Pancreas (tissue), 10 donors: Measurements from ENCODE around the gene CBFA2T2. TPM values are rescaled to one million over a fixed set of nuclear protein-coding genes. Genes with fewer than 3 reads are reported as not detected.
A peak's percentile ranks its signal among the peaks of the same experiment; 100 is the strongest.

Experiments
- ATAC-seq, 4 donors: fragments of 200-7000 bp; cut with Tn5 transposase; one replicate each; pipeline versions ENCODE4 v1.8.0 to v1.9.1; 2020; ENCODE audit warnings: mild to moderate bottlenecking in 4 of 4, moderate library complexity in 4 of 4
- DNase-seq, 6 donors: peaks; one replicate each; pipeline ENCODE4 v3.0.0-alpha.2; 2020
- FAIRE-seq: peaks from 2 replicates; lab custom pipeline; 2012; peaks lifted over from hg19 to GRCh38; lab: Jason Lieb, UNC
- H3K27ac ChIP-seq, 4 donors: fragments of 200-600 bp; sonication (generic); 1 replicate in 3 of 4; 2 replicates in 1 of 4; pipeline versions ENCODE4 v1.5.0 to v1.8.0; 2020
- H3K27me3 ChIP-seq, 4 donors: fragments of 200-600 bp; one replicate each; pipeline ENCODE4 v1.8.0; 2021
- H3K36me3 ChIP-seq, 3 donors: fragments of 200-600 bp; sonication (generic) in 1 of 3; one replicate each; pipeline versions ENCODE4 v1.5.0 to v1.8.0; 2020 to 2021
- H3K4me1 ChIP-seq, 3 donors: fragments of 200-600 bp; one replicate each; pipeline ENCODE4 v1.8.0; 2021
- H3K4me3 ChIP-seq, 4 donors: fragments of 200-600 bp; sonication (generic) in 2 of 4; one replicate each; pipeline versions ENCODE4 v1.5.0 to v1.8.0; 2020 to 2021
- H3K9me3 ChIP-seq, 4 donors: fragments of 200-600 bp; one replicate each; pipeline ENCODE4 v1.8.0; 2021
- WGBS, 2 donors: extraction: QIAGEN DNeasy Blood & Tissue Kit; methylation state at CpG; one replicate each; pipeline ENCODE4 v1.1.7; 2013; 5-methylcytosine and 5-hydroxymethylcytosine counted together
- intact Hi-C, 3 donors: fragments of 100-400 bp; cut with DNase I; formaldehyde crosslinking; loops; one replicate each; pipeline versions ENCODE4 v1.11.1 to v1.14.2; 2022
- polyA plus RNA-seq, 2 donors: library from polyadenylated mRNA; stranded (reverse); fragments of 200-250 nt; gene quantifications; one replicate each; pipeline ENCODE4 v1.2.3, GENCODE V29; 2013
- total RNA-seq, 6 donors: library from RNA; stranded (reverse); fragmentation: NEBNext Ultra II Directional in 4 of 6; extraction: Animal tissue kit (Norgen Biotek cat#: 25700) in 4 of 6; gene quantifications; one replicate each; pipeline versions ENCODE4 v1.2.1 to v1.2.4, GENCODE V29; 2021 to 2023
- TF ChIP-seq, protein P1 (sequence below), 4 donors: fragments of 200-600 bp; sonication (generic) in 3 of 4; IDR thresholded peaks; one replicate each; pipeline versions ENCODE4 v1.5.0 to v1.8.0; 2021; ENCODE audit warnings: antibody characterized with exemption in 4 of 4
- donor health status: healthy with polysubstance abuse.
- donor health status: DM: no; HTN: no; CAD: no; lungs with moderate emphysema.
- donor health status: DM: no; HTN: no; CAD: no.
- donor health status: control.
- donor health status: control.
- donor health status: Bipolar disorder and iron deficiency.
- donor health status: DM: yes; HTN: yes; CAD: no.
- donor health status: DM: no; HTN: no; CAD: no.
- donor health status: DM: no; HTN: no; CAD: no.
- donor health status: DM: yes; HTN: yes; CAD: no.

The CBFA2T2 gene
- total and polyA plus RNA-seq, 8 donors, result 4.7 to 11.6 (median 7.5) TPM

DNA sequence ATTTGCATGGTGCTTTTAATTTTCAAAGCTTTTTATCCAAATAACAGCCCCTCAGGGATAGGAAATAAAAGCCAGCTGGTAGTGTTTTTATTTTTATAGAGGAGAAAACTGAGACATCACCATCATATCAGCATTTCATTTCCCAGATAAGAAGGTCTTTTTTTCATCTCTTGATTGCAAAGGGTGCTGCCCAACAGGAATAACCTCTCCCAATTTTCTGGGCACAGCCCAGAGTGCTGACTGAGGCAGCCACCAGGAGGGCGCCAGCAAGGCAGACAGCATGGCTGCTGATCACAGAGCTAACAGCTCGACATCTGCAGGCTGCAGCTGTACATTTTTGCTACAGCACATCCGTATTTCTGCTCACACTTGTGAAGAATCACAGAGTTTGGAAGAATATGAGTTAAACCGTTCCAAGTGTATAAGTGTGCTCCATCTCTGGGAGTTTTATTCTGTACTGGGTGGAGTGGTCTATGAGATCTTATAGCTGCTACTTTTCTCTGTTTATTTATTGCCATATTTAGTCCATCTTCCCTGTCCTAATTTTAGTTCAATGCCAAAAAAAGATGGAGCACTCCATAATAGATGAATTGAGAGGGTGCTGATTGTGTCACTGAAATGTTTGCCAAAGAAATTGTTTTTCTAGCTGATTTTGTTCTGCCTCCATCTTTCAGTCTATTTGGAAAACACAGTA, 86.7 kb downstream of the CBFA2T2 start:
- FAIRE-seq, result no peak
- Histone ChIP-seq H3K9me3 (no peaks in the 10 kb centered on the region), H3K4me1 (peaks cover 0 to 6% (median 0%) of the 10 kb centered on the region in 3 donors), H3K4me3 (no peak overlapping the region), H3K27ac (no peak overlapping the region), H3K36me3 (no peaks in the 10 kb centered on the region), H3K27me3 (no peaks in the 10 kb centered on the region)
- intact Hi-C loops, result no loop called here
- no peak for DNase-seq
- TF ChIP-seq, protein P1, sequence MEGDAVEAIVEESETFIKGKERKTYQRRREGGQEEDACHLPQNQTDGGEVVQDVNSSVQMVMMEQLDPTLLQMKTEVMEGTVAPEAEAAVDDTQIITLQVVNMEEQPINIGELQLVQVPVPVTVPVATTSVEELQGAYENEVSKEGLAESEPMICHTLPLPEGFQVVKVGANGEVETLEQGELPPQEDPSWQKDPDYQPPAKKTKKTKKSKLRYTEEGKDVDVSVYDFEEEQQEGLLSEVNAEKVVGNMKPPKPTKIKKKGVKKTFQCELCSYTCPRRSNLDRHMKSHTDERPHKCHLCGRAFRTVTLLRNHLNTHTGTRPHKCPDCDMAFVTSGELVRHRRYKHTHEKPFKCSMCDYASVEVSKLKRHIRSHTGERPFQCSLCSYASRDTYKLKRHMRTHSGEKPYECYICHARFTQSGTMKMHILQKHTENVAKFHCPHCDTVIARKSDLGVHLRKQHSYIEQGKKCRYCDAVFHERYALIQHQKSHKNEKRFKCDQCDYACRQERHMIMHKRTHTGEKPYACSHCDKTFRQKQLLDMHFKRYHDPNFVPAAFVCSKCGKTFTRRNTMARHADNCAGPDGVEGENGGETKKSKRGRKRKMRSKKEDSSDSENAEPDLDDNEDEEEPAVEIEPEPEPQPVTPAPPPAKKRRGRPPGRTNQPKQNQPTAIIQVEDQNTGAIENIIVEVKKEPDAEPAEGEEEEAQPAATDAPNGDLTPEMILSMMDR (IDR thresholded peaks at IDR 0.05), result no peak
- WGBS, 2 donors, result 72 to 76% methylated on average over 4 of the region's 4 CpGs
- ATAC-seq, result peak in 2 of 4 donors; percentile 37 to 41

DNA sequence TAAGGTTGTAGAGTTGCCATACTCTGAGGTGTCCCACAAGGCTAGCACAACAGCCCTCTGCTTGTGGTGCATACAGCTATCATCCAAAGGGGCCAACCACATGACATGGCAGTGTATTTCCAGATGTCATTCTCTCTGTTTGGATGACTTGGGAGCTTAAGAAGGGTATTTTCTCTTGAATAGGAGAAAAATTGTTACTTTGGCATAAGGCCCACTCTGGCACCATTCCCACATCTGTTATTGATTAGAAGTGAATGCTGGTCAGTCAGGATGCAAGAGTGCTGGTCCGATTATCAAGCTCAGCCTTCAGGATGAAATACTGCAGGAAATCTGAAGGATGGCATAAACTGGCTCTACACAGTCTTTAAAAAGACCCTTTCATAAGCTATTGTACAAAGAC, 88.6 kb downstream of the CBFA2T2 start:
- 24 to 31% methylated on average over 1 of the region's 1 CpG for WGBS, 2 donors
- no peak overlapping the region for H3K27ac ChIP-seq
- intact Hi-C loops, result no loop called here
- H3K4me1 ChIP-seq, result no peaks in the 10 kb centered on the region
- no peaks in the 10 kb centered on the region for H3K36me3 ChIP-seq
- no peak for ATAC-seq
- no peak overlapping the region for H3K4me3 ChIP-seq
- H3K27me3 ChIP-seq, result no peaks in the 10 kb centered on the region
- DNase-seq, result no peak
- H3K9me3 ChIP-seq, result no peaks in the 10 kb centered on the region
- no peak for FAIRE-seq
- TF ChIP-seq, protein P1 (IDR thresholded peaks at IDR 0.05), result no peak

DNA sequence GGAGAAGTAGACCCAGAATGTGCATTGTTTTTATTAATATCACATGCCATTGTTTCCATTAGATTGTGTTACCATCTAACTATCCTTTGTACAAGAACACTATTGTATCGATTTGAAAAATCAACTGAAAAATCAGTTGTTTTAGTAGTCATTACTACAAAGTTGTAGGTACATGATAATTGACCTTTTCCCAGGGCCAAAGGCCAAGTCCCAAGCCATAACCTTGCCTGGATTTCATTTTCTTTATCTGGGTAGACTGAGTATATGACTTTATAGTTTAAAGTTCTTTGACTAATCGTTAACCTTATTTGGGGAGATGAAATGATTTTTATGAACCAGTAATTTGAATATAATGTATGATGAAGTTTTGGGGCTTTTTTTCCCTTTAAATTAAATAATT, 93.2 kb downstream of the CBFA2T2 start:
- DNase-seq (no peak), ATAC-seq (no peak), FAIRE-seq (no peak)
- Histone ChIP-seq H3K4me1 (no peaks in the 10 kb centered on the region), H3K4me3 (no peak overlapping the region), H3K27ac (no peak overlapping the region), H3K9me3 (no peaks in the 10 kb centered on the region), H3K36me3 (no peaks in the 10 kb centered on the region), H3K27me3 (no peaks in the 10 kb centered on the region)
- TF ChIP-seq, protein P1 (IDR thresholded peaks at IDR 0.05), result no peak
- WGBS, 2 donors, result 90 to 91% methylated on average over 2 of the region's 2 CpGs
- intact Hi-C loops, result no loop called here

DNA sequence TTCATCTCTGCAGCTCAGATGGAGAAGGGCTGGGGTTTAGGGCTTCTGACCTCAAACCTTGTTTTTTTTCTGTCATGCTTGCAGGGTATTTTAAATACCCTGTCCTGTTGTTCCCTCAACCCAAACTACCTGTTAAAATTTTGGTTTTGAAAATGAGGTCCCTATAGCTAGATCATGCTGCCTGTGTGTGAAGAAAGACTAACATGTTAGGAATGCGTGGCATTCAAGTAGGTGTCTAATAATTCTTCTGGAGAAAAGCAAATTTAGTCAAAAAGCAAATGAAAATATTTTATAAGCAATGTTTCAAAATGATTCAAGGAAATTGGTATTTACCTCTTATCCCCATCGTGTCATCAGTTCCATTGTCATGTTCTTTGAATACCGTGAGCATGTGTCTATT, 95.1 kb downstream of the CBFA2T2 start:
- TF ChIP-seq, protein P1 (IDR thresholded peaks at IDR 0.05), result no peak

DNA sequence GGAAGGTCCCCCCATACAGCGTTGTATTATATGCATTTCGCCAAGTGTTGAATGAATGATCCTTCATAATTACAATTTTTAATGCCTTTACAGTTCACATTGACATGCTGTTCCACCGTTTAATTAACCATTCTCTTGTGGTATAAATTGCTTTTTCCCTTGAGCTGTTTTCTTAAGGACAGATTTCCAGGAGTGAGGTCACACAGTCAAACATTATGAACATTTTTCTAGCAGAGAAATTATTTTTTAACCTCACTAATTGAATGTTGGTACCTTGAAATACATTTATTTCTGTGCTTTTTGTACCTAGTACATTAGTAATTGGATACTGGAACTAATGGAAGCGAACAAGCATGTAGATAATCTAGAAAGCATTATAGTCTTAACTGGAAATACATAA, 95.5 kb downstream of the CBFA2T2 start:
- ATAC-seq (no peak), DNase-seq (no peak), FAIRE-seq (no peak)
- intact Hi-C loops, result no loop called here
- Histone ChIP-seq H3K4me1 (no peaks in the 10 kb centered on the region), H3K9me3 (no peaks in the 10 kb centered on the region), H3K27ac (no peak overlapping the region), H3K4me3 (no peak overlapping the region), H3K36me3 (no peaks in the 10 kb centered on the region), H3K27me3 (no peaks in the 10 kb centered on the region)
- TF ChIP-seq, protein P1 (IDR thresholded peaks at IDR 0.05), result no peak
- WGBS, 2 donors, result 84% methylated on average over 4 of the region's 4 CpGs

More for the DNA sequence above, 95.1 kb downstream of the CBFA2T2 start:
- Histone ChIP-seq H3K27ac (no peak overlapping the region), H3K4me1 (no peaks in the 10 kb centered on the region), H3K27me3 (no peaks in the 10 kb centered on the region), H3K9me3 (no peaks in the 10 kb centered on the region), H3K4me3 (no peak overlapping the region), H3K36me3 (no peaks in the 10 kb centered on the region)
- DNase-seq, result no peak
- intact Hi-C loops, result no loop called here
- ATAC-seq, result no peak
- 84 to 86% methylated on average over 3 of the region's 3 CpGs for WGBS, 2 donors
- no peak for FAIRE-seq
